Breast epithelium (tissue), 4 donors: ENCODE measurements around the gene MCOLN2. TPM values are rescaled to one million over a fixed set of nuclear protein-coding genes. Genes with fewer than 3 reads are reported as not detected.

Experiments
- DNase-seq, 2 donors: peaks; one replicate each; pipeline ENCODE4 v3.0.0-alpha.2; 2019; ENCODE audit warnings: low spot score in 2 of 2
- H3K27ac ChIP-seq, 2 donors: fragments of 200-600 bp; sonication (generic) in 1 of 2; one replicate each; pipeline ENCODE4 v1.5.1; 2016 to 2019; ENCODE audit warnings: mild to moderate bottlenecking in 1 of 2
- H3K27me3 ChIP-seq, 2 donors: fragments of 200-600 bp; sonication (generic) in 1 of 2; one replicate each; pipeline versions ENCODE4 v1.5.1 to v1.6.0; 2017 to 2019; ENCODE audit warnings: control low read depth in 1 of 2, mild to moderate bottlenecking in 1 of 2
- H3K36me3 ChIP-seq: fragments of 200-600 bp; one replicate; pipeline ENCODE4 v1.5.1; 2019
- H3K4me1 ChIP-seq, 2 donors: fragments of 200-600 bp; sonication (generic); one replicate each; pipeline ENCODE4 v1.5.1; 2016 to 2019; ENCODE audit warnings: control low read depth in 1 of 2
- H3K4me3 ChIP-seq, 3 donors: fragments of 200-600 bp; sonication (generic); 1 replicate in 2 of 3; 2 replicates in 1 of 3; pipeline ENCODE4 v1.5.1; 2016 to 2019; ENCODE audit warnings: mild to moderate bottlenecking in 3 of 3, moderate library complexity in 2 of 3
- H3K9me3 ChIP-seq, 2 donors: fragments of 200-600 bp; sonication (generic) in 1 of 2; one replicate each; pipeline ENCODE4 v1.5.1; 2016 to 2019; ENCODE audit warnings: control low read depth in 1 of 2
- CTCF ChIP-seq, 3 donors: fragments of 450-650 bp; IDR thresholded peaks; one replicate each; pipeline ENCODE4 v1.5.1; 2016 to 2017; ENCODE audit warnings: antibody characterized with exemption in 3 of 3, mild to moderate bottlenecking in 3 of 3, moderate library complexity in 3 of 3
- POLR2A ChIP-seq: fragments of 450-650 bp; IDR thresholded peaks from one replicate; pipeline ENCODE4 v1.6.1; 2016; ENCODE audit warnings: antibody characterized with exemption, mild to moderate bottlenecking, moderate library complexity
- POLR2AphosphoS5 ChIP-seq, 3 donors: sonication (generic); formaldehyde crosslinking; IDR thresholded peaks; one replicate each; pipeline ENCODE4 v1.6.1; 2017; ENCODE audit warnings: antibody characterized with exemption in 3 of 3
- intact Hi-C: fragments of 100-400 bp; cut with DNase I; formaldehyde crosslinking; loops from one replicate; pipeline ENCODE4 v1.15.1; 2023; ENCODE audit warnings: low total_unique reads
- total RNA-seq, 3 donors: library from RNA; depleted of rRNA; stranded (reverse); fragments of >200 nt; gene quantifications; one replicate each; pipeline ENCODE4 v1.1.0, GENCODE V29; 2016

Gene MCOLN2
- total RNA-seq, 3 donors from 2014 or later: 0.33 to 3.8 (median 1.6) TPM

DNA sequence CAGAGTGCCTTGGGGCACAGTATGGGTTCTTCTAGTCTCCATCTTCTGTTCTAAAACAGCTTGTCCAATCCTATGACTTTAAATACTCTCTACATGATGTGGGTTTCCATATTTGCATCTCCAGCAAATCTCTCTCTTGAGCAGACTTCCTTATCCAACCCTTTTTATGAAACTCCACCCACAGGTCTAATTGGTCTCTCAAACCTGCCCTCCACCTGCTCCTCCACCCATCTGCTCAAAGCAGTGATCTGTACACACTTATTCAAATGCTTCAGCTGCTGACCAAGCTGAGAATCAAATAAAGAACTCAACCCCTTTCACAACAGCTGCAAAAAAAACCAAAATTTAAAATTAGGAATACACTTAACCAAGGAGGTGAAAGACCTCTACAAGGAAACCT is 11.5 kb downstream of the MCOLN2 start:
- H3K4me1 ChIP-seq: no peaks in the 10 kb centered on the region
- intact Hi-C loops: no loop called here
- no peak for TF ChIP-seq CTCF (IDR thresholded peaks at IDR 0.05)
- no peak for TF ChIP-seq POLR2A
- TF ChIP-seq POLR2AphosphoS5 (IDR thresholded peaks at IDR 0.05): no peak
- no peak overlapping the region for H3K4me3 ChIP-seq
- H3K9me3 ChIP-seq: no peaks in the 10 kb centered on the region
- DNase-seq: no peak
- H3K27ac ChIP-seq: no peak overlapping the region
- H3K27me3 ChIP-seq: no peaks in the 10 kb centered on the region
- H3K36me3 ChIP-seq: no peaks in the 10 kb centered on the region

GRCh38 chr1:84982395-84982794 is 14.5 kb downstream of the MCOLN2 start:
- no peak for DNase-seq
- intact Hi-C loops: no loop called here
- Histone ChIP-seq H3K4me1 (no peaks in the 10 kb centered on the region), H3K9me3 (peaks cover 0 to 8% of the 10 kb centered on the region in 2 donors), H3K27ac (no peak overlapping the region), H3K27me3 (no peaks in the 10 kb centered on the region), H3K36me3 (no peaks in the 10 kb centered on the region), H3K4me3 (no peak overlapping the region)
- TF ChIP-seq POLR2AphosphoS5 (IDR thresholded peaks at IDR 0.05) (no peak), POLR2A (no peak), CTCF (IDR thresholded peaks at IDR 0.05) (no peak)

- Histone ChIP-seq H3K4me1 (no peaks in the 10 kb centered on the region), H3K4me3 (no peak overlapping the region), H3K27me3 (no peaks in the 10 kb centered on the region), H3K36me3 (no peaks in the 10 kb centered on the region), H3K27ac (no peak overlapping the region), H3K9me3 (peaks cover 0 to 8% of the 10 kb centered on the region in 2 donors)
- TF ChIP-seq POLR2A (no peak), CTCF (IDR thresholded peaks at IDR 0.05) (no peak), POLR2AphosphoS5 (IDR thresholded peaks at IDR 0.05) (no peak)
- no peak for DNase-seq
- intact Hi-C loops: no loop called here
Observed at GRCh38 chr1:84975035-84975434, 21.9 kb downstream of the MCOLN2 start.

DNA sequence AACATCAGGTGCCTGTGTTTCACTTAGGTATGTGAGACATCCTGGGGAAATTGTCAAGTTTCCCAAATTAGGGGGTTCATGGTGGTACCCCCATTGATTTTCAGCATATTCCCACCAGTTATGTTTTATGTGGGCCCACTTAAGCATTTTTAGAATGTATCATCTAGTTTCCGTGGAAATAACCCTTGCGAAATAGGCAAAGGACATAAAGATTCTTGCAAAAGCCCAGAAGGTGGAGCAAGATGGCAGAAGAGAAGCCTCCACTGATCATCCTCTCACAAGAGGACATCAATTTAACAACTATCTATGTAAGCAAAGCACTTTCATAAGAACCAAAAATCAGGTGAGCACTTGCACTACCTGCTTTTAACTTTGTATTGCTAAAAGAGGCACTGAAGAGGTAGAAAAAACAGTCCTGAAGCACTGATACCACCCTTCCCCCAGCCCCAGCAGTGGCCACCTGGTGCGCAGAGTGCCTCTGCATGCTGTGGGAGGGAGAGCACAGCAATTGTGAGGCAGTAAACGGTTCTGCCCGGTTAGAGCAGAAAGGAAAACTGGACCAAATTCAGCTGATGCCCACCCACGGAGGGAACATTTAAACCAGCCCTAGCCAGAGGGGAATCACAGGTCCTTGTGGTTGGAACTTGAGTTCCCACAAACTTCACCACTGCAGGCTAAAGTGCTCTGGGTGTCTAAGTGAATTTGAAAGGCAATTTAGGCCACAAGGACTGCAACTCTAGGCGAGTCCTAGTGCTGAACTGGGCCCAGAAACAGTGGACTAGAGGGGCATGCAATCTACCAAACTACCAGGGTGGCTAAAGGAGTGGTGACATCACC is 23.2 kb downstream of the MCOLN2 start:
- no peak for TF ChIP-seq CTCF (IDR thresholded peaks at IDR 0.05)
- TF ChIP-seq POLR2AphosphoS5 (IDR thresholded peaks at IDR 0.05): no peak
- no peak for TF ChIP-seq POLR2A
- no peaks in the 10 kb centered on the region for H3K27me3 ChIP-seq
- intact Hi-C loops: no loop called here
- DNase-seq: no peak
- no peak overlapping the region for H3K4me3 ChIP-seq
- H3K27ac ChIP-seq: no peak overlapping the region
- H3K36me3 ChIP-seq: no peaks in the 10 kb centered on the region
- H3K9me3 ChIP-seq: peaks cover 0 to 4% of the 10 kb centered on the region in 2 donors
- no peaks in the 10 kb centered on the region for H3K4me1 ChIP-seq

GRCh38 chr1:84972377-84972987 is 24.4 kb downstream of the MCOLN2 start:
- H3K27me3 ChIP-seq: no peaks in the 10 kb centered on the region
- no peaks in the 10 kb centered on the region for H3K36me3 ChIP-seq
- no peak overlapping the region for H3K27ac ChIP-seq
- TF ChIP-seq CTCF (IDR thresholded peaks at IDR 0.05) (no peak), POLR2A (no peak), POLR2AphosphoS5 (IDR thresholded peaks at IDR 0.05) (no peak)
- no peak for DNase-seq
- no peaks in the 10 kb centered on the region for H3K4me1 ChIP-seq
- no peak overlapping the region for H3K4me3 ChIP-seq
- intact Hi-C loops: no loop called here
- H3K9me3 ChIP-seq: no peaks in the 10 kb centered on the region
